ENCODE measurements around the gene PDE6C. TPM values are rescaled to one million over a fixed set of nuclear protein-coding genes. Genes with fewer than 3 reads are reported as not detected.

The PDE6C gene
- 1.2 TPM for total RNA-seq (ENCODE audit: insufficient read depth, low replicate concordance)

DNA sequence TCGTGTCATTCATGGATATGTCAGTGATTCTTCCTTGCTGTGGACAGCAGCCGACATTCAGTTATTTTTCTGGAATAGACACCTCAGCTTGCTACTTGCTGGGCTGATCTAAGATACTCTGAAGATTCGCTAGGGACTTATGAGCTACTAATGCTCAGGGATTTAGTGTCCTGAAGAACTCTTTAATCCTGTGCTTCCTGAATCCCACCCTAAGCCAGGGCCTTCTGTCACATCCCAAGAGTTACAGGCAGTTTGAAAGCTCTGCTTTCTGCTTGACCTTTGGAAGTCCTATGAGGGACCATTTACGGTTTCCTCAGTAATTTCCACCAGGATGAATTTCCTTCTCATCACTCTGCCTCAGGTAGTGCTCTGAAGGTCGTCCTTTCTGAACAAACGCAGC lies at the start of gene PDE6C:
Gene PDE6C (plus strand): TSS at position 227 of the 400 bp plus-strand sequence. CDS start 189 bp downstream, outside the sequence.
- peak; percentile 61 for DNase-seq (ENCODE audit: low spot score)

DNA sequence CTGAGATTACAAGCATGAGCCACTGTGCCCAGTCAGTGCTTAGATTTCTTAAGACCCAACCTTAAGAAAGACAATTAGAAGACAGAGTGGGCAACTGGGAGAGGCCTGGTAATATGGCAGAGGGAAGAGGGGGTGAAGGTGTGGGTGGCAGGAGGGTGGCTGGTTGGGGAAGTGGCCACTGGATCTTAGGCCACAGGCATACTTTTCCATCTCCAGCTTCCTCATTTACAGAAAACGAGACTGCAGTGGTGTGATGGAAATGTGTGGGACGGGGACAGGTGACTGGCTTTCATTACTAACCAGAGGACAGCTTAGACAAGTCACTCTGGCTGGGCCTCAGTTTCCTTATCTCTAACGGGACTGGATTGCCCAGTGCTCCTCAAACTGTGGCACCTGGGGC lies 46.9 kb upstream of the PDE6C start:
- no peak for DNase-seq (ENCODE audit: low spot score)

DNA sequence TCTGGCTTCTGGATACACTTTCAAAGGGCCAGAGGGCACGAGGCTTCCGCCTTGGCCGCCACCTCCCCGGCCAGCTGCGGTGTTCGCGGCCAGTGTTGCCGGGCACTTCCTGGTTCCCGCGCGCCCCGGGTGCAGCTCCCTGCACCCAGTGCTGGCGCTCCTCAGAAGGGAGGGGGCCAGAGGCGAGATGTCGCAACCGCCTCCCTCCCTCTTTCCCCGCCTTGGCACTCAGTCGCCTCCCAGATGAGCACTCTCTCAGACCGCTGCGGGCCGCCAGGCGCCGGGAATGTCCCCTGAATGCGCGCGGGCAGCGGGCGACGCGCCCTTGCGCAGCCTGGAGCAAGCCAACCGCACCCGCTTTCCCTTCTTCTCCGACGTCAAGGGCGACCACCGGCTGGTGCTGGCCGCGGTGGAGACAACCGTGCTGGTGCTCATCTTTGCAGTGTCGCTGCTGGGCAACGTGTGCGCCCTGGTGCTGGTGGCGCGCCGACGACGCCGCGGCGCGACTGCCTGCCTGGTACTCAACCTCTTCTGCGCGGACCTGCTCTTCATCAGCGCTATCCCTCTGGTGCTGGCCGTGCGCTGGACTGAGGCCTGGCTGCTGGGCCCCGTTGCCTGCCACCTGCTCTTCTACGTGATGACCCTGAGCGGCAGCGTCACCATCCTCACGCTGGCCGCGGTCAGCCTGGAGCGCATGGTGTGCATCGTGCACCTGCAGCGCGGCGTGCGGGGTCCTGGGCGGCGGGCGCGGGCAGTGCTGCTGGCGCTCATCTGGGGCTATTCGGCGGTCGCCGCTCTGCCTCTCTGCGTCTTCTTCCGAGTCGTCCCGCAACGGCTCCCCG lies 45.7 kb upstream of the PDE6C start, which contains the start of gene FFAR4:
Gene FFAR4 (plus strand): TSS at position 231 of the 842 bp plus-strand sequence. CDS start 56 bp downstream, at position 287.
- DNase-seq (ENCODE audit: low spot score) = no peak

DNA sequence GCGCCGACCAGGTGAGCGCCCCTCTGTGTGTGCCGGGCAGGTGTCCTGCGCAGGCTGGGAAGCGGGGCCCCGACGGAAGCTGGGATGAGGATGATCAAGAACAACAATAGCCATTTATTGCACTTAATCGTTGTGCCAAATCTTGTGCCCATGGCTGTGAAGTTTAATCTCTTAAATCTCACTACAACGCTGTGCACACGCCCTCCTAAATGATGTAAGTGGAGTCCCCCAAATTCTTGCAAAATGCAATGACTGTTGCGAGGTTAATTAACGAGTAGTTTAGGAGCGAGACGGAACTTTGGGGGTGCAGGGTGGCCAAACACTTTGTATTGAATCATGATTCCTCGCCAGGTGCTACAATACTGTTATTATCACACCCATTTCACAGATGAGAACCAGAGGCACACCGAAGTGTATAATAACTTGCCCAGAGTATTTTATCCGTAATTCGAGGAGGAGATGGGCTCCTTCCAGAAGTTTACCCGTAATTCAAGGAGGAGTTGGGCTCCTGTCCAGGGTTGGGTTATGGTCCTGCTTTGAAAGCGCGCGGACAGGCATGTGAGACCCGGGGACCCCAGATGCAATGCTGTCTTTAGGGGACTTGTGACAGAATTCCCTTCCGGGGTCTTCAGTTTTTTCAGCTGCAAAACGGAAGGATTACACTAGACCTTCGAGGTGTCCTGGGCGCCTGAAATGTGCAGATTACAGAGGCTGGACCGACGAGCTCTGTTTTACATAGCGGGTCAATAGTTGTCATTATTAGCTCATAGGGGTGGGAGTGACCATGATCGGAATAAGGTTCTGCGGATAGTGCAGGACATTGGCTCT lies 44.8 kb upstream of the PDE6C start:
- no peak for DNase-seq (ENCODE audit: low spot score)

DNA sequence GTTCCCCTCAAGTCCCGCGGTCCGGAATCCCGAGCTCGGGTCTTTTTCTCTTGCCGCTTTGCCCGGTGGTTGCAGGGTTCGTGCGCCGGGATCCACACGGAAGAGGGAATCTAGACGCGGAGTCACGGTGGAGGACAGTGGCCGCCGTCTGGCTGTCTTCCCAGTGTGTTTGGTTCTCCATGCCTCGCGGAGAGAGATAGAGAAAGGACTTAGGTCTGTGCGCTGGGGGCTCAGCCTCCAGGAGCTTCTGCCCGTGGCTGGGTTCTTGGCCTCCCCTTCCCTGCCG lies 44.3 kb upstream of the PDE6C start:
- no peak for DNase-seq (ENCODE audit: low spot score)

DNA sequence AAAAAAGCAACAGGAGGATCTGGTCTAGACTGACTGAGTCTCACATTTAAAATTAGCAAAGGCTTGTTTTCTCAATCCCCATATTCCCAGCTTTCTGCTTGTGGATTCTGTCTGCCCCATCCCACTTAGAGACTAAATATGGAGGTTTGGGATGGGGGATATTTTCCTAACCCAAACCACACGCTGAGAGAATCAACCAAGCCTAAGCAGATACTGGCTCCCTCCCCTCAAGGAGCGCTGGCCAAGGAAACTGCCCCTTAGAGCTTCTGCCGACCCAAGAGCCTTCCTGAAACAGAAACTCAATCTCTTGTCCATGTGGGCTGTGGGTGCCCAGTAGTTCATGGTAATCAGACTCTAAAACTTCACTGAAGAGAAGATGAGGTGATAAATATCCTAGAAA lies 42.0 kb upstream of the PDE6C start:
- no peak for DNase-seq (ENCODE audit: low spot score)

DNA sequence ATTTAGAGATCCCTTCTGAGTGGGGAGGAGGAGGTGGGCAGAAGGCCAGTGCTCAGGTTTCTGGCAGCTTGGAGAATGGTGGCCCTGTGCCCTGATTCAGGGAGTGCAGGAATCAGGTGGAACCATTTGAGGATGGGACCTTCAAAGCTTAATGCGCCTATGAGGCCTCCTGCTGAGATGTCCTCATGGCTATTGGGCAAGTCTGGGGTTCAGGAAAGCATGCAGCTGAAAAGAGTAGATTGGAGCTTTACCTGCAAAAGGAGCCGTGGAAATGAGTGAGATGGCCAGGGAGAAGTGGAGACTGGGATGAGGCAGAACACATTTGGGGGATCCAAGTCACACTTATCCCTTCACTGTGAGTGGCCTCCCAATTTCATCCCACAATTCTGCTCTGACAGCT lies 39.7 kb upstream of the PDE6C start:
- no peak for DNase-seq (ENCODE audit: low spot score)

DNA sequence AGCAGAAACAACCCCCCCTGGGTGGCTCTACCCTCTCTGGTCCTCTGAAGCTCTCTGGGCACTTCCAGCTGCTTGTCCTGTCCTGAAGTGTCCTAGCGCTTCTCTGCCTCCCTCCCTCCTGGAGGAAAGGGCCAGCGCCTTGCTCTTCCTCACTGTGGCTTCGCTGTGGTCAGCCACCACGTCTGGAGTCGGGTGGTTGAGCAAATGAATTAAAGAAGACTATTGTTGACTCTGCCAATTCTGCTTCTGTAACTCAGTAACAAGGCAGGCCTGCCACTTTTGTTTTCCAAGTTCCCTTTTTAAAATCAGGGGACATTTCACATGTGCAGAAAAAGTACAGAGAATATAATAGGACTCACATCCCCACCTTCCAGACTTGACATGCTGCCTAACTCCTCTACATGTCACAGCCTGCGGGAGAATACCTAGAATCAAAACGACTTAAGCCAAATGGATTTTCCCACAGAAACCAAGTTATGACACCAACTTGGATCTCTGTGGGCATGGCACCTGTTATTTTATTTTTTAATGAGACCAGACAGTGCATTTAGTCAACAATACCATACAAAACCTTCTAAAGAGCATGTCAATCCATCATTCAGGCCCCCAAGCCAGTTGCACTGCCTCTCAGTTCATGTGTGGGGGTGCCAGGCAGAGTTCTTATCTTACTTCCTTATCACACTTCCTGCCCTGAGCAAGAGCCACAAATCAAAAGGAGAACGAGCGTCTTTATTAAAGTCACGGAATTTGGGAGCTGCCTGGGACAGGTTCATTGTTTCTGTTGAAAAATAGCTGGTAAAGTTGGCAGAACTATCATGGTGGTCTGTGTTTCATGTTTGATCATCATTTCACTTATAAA lies 39.1 kb upstream of the PDE6C start:
- no peak for DNase-seq (ENCODE audit: low spot score)

DNA sequence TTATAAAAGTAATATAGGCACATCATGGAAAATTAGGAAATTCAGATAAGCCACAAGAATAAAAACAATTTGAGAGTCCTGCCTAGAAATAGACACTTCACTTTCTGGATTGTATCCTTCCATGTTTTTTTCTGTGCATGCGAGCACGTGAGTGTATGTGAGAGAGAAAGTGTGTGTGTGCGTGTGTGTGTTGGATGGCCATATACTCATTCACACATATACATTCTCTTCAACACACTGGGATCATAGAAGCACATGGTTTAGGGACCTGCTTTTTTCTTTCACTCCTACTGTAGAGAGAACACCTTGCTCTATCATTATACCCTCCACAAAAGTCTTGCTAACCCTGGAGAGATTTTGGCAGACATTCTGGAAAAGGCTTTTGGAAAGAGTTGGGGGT lies 38.4 kb upstream of the PDE6C start:
- DNase-seq (ENCODE audit: low spot score) = no peak

DNA sequence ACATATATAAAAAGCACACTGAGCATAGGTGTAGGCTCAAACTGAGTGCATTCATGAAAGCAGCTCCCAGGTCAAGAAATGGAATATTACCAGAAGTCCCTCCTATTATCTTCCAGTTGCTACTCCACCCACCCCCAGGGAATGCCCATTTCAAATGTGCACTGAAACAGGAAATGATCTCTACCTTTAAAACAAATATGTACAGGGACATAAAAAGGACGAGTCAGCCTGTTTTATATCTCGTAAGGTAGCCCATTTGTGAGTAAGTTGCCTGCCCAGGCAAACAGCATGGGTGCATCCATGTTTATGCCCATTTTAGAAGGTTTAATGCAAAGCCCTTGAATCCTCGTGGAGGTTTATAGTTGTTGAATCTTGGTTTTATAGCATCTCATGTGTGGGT lies 35.4 kb upstream of the PDE6C start:
- DNase-seq (ENCODE audit: low spot score) = no peak

DNA sequence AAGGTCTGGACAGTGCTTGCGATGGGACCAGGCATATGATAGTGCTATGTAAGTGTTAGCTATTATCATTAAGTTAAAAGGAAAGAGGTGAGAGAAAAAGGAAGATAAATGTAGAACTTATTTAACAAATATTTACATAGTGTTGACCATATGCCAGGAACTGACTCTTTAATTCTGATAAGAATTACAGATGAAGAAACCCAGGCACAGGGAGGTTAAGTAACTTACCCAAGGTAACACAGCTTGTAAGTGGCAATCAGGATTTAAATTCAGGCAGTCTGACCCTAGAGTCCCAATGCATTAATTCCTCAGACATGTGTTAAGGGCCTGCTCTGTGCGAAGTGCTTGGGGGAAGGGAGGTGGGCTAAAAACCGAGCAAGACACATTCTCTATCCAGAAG lies 34.8 kb upstream of the PDE6C start:
- no peak for DNase-seq (ENCODE audit: low spot score)

DNA sequence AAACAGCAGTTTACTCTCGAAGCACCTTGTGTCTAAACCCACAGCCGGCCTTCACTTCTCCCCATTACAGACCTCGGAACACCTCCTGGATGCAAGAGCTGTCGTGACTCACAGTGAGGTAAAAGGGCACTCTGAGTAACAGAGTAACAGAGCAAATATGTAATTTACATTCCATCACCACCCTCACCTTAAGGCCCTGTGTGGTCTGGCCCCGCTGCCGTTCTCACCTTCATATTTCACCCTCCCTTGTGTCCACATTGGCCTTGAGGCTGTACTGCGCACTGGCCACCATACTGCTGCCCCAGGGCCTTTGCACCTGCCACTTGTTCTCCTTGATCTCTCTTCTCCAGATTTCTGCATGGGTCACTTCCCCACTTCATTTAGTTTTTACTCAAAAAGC lies 33.2 kb upstream of the PDE6C start:
- DNase-seq (ENCODE audit: low spot score) = no peak

DNA sequence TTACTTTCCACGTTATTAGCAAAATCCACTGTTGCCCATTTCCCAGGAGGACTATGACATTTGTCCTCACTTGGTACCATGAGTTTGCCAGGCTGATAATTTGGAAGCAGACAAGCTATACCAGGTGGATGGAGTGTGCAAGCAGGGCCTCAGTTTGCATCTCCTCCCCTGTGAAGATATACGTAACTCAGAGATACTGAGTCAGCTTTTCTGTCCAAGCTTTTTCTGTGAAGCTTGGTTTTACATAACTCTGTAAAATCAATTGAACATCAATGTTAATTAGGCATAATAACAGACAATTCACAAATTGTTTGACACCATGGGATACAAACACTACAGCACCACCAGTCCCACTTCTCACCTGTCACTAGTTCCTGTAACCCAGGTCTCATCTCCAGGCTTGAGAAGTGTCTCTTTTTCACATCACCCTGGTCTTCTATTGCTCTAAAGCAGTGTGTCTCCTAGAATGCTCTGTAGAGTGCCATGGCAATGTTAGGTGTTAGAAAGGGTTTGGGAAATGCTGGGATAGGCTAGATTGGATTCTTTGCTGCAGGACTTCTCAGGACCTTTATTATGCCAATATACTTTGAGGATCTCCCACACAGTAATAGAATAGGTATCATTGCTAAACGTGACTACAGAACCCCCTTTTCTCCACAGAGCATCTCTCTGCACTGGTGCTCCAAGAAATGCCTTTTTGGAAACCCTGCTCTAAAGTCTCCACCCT lies 32.2 kb upstream of the PDE6C start:
- no peak for DNase-seq (ENCODE audit: low spot score)

DNA sequence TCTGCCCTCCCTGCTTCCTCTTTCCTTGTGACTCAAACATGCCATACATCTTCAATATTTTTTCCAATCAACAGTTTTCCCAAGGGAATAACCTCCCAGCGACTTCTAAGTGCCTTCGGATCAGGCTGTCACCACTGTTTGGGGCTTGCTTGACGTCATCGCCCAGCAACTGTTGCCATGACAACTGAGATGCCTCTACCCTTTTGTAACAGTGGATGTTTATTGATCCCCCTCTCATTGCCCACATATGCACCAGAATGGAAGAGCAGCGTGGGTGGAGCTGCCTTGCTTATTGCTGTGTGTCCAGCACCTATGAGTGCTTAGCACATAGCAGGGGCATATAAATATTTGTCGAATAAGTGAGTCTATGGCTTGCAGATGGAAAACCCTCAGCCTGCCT lies 31.5 kb upstream of the PDE6C start:
- no peak for DNase-seq (ENCODE audit: low spot score)

DNA sequence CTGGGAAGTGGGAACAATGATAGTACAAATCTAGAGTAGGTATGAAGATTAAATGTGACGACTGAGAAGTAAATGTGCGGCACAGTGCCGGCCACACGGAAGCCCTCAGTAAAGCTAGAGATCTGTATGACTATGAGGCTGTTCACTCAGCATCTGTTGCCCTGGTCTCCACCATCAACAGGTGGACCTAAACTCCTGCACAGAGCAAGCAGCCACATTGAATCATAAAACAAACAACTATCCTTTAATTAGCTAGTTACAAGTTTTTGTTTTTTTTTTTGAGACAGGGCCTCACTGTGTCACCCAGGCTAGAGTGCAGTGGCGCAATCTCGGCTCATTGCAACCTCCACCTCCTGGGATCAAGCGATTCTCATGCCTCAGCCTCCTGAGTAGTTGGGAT lies 27.9 kb upstream of the PDE6C start:
- no peak for DNase-seq (ENCODE audit: low spot score)

DNA sequence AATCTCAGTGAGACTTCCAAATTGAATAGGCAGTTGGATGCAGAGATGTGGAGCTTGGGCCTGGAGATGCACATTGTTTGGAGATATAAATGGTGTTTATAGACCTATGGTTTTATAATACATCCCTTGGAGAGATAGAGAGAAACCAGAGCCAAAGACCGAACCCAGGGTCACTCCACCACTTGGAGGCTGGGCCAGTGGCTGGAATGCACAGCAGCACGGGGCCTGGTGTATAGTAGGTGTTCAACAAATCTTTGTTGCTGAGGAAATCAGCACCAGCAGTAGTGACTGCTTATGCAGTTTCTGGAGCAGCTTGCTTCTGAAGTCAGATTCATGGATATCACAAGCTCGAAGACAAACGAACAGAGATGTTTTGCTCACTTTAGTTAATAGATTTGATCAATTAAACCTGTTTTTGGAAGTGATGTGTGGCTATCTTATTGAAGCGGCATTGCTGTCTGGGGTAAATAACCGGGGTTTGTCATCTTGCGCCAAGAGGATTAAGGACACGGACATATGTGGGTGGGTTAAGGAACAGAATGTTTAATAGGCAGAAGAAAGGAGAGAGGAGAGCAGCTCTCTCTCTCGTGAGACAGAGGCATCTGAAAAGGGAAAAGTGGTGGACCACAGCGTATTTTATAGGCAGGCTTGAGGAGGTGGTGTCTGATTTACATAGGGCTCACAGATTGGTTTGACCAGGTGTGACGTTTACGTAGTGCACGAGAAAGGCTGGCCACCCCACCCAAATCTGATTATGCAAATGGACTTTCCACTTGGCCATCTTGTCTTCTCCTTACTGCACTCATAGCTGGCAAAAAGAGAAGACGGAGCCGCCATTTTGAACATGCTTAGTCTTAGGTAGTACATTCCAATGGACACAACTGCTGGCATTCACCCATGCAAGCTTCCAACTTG lies 22.4 kb upstream of the PDE6C start:
- DNase-seq (ENCODE audit: low spot score) = no peak

DNA sequence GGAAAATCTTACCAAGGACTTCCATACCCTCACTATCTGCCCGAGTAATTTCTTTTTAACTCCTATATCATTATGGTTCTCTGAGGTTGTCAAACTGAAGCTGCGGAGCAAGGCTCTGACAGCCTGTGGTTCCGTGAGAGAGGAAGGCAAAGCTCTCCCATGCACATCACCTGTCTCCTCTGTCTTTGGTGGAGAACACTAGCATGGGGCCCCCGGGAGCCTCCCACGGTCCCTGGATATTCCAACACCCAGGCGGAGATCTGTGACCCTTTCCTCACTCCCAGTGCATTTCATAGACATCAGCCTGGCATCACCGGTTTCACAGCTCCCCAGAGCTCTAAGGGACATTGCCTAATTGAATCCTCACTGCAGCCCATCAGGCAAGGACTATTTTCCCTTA lies 21.7 kb upstream of the PDE6C start:
- no peak for DNase-seq (ENCODE audit: low spot score)

DNA sequence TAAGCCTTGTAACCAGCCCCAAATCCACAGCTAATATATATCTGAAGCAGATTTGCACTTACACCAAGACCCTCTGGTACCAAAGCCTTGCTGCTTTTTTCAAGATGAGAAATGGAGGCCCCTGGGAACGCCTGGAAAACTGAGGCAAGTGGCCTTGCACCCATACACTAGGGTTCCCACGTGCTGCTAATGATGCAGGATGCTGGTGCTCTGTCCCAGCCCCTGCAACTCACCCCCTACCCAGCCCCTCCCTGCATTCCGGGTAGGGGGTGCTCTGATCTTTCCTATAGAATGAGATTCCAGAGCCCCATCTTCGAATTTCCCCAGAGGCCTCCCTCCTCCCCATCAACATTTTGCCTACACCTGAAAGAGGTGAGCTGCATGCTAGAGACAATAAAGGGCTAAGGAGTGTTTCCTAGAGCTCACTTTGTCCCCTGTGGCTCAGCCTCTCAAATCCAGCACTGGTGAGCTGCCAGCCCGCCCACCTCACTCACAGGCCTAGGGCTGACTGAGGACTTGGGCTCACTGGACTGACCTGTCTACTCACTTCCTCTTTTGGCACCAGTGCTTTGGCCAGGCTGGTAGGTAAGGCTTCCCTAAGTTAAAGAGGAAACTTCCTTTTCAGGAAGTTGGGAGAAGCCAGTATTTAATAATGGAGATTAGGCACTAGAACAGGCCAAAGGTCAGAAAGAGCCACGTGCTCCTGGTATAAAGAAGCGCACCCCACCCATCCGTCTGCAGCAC lies 21.1 kb upstream of the PDE6C start:
- DNase-seq (ENCODE audit: low spot score) = no peak

DNA sequence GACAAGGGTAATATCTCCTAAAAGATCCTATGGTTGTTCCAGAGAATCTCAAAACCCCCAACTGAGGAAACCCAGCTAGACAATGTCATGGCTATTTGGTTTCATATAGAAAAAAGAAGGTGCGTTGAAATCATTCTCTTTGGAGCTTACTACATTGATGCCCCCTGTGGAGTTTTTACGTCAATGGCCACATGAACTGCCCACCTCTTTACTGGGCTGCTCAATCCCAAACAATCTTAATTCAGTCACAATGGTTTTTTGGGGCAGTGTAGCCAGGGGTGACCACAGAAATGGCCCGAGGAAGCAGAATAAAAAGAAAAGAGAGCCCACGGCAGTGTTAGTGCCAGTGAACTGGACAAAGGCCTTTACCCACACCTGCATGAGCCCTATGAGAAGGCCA lies 19.1 kb upstream of the PDE6C start:
- no peak for DNase-seq (ENCODE audit: low spot score)

DNA sequence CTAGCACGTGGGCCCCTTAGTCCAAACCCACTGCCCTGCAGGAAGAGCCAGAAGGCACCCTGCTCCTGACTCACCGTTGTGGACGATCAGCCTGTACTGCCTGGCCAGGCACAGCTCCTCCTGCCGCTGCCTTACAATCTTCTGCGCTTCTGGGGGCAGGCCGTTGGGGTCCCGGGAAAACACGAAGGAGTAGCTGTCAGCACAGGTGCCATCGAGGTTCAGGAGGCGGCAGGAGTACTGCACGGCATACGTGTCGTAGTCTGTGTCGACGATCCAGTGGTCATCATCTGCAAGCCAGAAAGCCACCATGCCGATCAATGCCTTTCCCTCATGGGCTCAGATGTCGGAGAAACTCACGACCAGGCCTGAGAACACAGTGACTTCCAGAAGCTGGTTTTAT lies 18.6 kb upstream of the PDE6C start:
- no peak for DNase-seq (ENCODE audit: low spot score)
